Germinal center (tissue), 1 donor: ENCODE results near the gene JAGN1.
"Not testable (repeated sequence)": the region's sequence is repeated elsewhere in the genome, so short reads cannot be mapped to it uniquely, and the experiment has no call there.

ENCODE experiments used
- DNase-seq: peaks from one replicate; pipeline ENCODE4 v3.0.0; 2012; ENCODE audit warnings: mixed read lengths, low spot score

The JAGN1 gene

GRCh38 chr3:9898467-9899241 is 8.2 kb downstream of the JAGN1 start:
- DNase-seq, result no peak

GRCh38 chr3:9899289-9899791 is 8.9 kb downstream of the JAGN1 start:
- DNase-seq, result no peak

GRCh38 chr3:9900965-9901415 is 10.6 kb downstream of the JAGN1 start:
- DNase-seq, result not testable (repeated sequence)

GRCh38 chr3:9901967-9902366 is 11.6 kb downstream of the JAGN1 start:
- no peak for DNase-seq

DNA sequence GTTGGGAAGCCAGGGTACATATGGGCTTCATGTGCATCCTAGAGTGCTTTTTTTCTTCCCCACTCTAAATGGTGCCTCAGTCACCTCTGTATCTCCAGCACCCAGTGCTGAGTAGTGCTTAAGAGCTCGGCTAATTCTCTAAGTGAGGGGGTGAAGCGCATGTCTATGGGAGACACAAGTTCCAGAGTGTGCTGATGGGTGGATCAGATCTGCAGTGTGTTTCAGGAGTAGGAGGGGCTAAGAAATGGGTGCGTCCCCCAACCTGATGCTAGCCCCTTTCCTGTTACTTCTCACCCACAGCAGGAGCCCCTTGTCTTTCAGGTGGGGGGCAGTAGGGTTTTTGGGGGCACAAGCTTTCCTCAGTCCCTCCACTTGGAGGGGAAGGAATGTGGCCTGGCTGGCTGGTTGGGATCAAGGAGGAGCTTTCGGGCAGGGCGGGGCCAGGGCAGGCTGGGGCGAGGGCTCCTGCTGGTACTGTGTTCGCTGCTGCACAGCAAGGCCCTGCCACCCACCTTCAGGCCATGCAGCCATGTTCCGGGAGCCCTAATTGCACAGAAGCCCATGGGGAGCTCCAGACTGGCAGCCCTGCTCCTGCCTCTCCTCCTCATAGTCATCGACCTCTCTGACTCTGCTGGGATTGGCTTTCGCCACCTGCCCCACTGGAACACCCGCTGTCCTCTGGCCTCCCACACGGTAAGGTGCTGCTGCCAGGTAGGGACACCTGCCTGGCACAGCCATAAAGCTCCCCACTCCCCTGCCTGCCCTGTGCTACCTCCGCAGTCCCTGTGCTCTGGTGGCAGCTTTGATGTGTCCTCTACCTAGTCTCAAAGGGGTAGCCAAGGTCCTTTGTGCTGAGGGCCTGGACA is 12.2 kb downstream of the JAGN1 start, which contains the start of gene IL17RE:
Gene IL17RE, plus strand, starts transcription at position 477 of the 866 bp plus-strand sequence. Its CDS starts 85 bp downstream, at position 562.
- no peak for DNase-seq

GRCh38 chr3:9903238-9903624 is 12.8 kb downstream of the JAGN1 start:
- no peak for DNase-seq

DNA sequence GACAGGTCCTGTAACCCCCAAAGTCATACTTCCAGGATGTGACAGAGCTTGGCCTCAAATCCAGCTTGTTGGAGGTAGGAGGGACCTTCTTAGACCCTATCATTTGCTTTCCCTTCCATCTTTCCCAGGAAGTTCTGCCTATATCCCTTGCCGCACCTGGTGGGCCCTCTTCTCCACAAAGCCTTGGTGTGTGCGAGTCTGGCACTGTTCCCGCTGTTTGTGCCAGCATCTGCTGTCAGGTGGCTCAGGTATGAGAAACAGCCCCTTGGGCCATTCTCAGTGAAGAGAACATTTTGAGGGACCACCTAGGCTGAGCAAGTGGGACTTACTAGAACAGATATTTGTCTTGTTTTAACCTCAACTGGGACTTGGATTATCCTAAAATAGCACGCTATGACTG is 13.5 kb downstream of the JAGN1 start:
- no peak for DNase-seq

DNA sequence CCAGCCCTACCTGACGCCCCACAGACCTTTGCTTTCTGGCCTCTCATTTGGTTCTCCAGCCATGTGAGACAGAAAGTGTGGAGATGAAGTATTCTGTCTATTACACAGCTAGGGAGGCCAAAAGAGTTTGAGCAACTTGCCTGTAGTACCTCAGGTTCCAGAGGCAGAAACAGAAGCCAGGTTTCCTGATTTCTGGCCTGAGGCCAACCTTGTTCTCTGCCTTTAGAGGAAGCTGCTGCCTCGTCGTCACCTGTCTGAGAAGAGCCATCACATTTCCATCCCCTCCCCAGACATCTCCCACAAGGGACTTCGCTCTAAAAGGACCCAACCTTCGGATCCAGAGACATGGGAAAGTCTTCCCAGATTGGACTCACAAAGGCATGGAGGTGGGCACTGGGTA is 16.1 kb downstream of the JAGN1 start:
- DNase-seq, result no peak

DNA sequence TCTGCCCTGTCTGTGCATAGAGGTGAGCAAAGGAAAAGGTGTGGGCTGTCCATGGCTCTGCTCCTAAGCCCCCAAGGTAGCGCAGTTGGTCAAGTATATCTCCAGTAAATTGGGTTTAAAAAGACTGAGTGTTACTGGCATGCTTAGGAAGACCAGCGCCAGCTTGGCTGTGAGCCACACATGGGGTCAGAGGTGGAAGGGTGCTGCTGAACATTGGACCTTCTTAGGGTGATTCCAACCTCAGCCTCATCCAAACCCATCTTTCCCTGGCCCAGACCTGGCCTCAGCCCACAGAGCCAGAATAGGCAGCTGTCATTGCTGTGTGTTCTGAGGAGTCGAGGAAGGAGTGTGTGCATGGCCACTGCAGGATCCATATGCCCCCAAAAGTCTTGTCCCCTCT is 17.9 kb downstream of the JAGN1 start:
- no peak for DNase-seq

GRCh38 chr3:9909221-9910013 is 19.0 kb downstream of the JAGN1 start:
- DNase-seq, result no peak

DNA sequence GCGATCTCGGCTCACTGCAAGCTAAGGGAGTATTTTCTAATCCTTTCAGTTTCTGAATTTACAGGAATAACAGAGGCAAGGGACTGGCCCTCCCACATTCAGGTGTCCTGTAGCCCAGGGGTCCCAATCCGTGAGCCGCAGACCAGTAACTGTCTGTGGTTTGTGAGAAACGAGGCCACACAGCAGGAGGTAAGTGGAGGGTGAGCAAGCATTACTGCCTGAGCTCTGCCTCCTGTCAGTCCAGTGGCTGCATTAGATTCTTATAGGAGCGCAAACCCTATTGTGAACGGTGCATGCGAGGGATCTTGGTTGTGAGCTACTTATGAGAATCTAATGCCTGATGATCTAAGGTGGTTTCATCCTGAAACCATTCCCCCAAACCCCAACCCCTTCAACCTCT is 21.5 kb downstream of the JAGN1 start:
- no peak for DNase-seq

GRCh38 chr3:9912294-9912935 is 22.0 kb downstream of the JAGN1 start:
- no peak for DNase-seq

GRCh38 chr3:9913601-9914000 is 23.2 kb downstream of the JAGN1 start:
- no peak for DNase-seq

GRCh38 chr3:9914011-9914410 is 23.6 kb downstream of the JAGN1 start:
- no peak for DNase-seq

- no peak for DNase-seq
Measured at GRCh38 chr3:9914559-9915253, 24.3 kb downstream of the JAGN1 start.

DNA sequence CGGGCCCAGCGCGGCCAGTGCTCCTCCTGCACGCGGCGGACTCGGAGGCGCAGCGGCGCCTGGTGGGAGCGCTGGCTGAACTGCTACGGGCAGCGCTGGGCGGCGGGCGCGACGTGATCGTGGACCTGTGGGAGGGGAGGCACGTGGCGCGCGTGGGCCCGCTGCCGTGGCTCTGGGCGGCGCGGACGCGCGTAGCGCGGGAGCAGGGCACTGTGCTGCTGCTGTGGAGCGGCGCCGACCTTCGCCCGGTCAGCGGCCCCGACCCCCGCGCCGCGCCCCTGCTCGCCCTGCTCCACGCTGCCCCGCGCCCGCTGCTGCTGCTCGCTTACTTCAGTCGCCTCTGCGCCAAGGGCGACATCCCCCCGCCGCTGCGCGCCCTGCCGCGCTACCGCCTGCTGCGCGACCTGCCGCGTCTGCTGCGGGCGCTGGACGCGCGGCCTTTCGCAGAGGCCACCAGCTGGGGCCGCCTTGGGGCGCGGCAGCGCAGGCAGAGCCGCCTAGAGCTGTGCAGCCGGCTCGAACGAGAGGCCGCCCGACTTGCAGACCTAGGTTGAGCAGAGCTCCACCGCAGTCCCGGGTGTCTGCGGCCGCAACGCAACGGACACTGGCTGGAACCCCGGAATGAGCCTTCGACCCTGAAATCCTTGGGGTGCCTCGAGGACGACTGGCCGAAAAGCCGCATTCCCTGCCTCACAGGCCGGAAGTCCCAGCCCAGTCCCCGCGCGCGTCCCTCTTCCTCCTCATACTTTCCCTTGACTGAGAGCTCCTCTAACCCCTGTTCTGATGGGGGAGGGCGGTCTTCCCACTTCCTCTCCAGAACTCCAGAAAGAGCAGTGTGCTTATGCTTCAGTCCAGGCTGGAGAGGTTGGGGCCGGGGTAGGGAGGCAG is 25.1 kb downstream of the JAGN1 start:
- DNase-seq, result no peak

DNA sequence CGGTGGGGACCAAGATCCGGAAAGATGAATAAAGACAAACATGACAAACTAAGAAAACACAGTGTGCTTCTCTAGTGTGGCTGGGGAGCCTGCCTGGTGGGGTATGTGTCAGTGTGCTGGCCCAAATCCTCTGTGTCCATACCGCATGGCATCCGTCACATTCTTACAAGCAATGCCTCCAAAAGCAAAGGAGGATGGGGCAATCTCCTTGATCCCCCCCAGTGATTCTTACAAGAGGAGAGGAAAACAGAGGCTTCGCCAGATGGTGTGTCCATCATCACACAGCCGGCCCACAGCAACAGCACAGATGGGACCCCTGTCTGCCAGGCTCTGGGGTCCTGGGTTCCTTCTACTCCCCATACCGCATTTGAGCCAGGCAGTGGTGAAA is 25.9 kb downstream of the JAGN1 start:
- no peak for DNase-seq

DNA sequence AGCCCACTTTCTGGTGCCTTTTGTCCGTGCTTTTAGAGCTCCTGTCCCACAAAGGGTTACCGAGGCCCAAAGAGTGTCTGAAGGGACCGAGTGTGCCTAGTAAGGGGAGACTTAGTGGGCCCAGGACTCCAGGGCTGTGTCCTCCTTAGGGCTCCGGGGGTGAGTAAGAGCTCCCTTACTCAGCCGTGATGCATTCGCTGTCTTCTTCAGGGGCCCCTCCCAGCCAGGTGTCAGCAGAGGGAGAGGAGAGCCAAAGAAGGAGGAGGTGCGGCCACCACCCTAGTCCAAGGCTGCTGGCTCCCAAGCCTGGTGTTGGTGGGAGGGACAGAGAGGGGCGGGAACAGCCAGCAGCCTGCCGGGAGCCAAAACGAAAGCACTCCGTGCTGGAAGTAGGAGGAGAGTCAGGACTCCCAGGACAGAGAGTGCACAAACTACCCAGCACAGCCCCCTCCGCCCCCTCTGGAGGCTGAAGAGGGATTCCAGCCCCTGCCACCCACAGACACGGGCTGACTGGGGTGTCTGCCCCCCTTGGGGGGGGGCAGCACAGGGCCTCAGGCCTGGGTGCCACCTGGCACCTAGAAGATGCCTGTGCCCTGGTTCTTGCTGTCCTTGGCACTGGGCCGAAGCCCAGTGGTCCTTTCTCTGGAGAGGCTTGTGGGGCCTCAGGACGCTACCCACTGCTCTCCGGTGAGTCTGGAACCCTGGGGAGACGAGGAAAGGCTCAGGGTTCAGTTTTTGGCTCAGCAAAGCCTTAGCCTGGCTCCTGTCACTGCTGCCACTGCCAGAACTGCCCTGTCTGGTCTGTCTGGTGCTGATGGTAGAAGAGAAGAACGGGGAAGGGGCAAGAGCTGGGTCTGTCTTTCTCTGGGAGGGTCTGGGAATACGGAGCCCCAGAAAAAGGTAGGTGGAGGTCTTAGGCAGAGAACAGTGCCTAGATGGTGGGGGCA is 26.6 kb downstream of the JAGN1 start, which contains the start of gene IL17RC:
Gene IL17RC, plus strand, starts transcription at position 365 of the 947 bp plus-strand sequence. Its CDS starts 218 bp downstream, at position 583.
- DNase-seq, result no peak

DNA sequence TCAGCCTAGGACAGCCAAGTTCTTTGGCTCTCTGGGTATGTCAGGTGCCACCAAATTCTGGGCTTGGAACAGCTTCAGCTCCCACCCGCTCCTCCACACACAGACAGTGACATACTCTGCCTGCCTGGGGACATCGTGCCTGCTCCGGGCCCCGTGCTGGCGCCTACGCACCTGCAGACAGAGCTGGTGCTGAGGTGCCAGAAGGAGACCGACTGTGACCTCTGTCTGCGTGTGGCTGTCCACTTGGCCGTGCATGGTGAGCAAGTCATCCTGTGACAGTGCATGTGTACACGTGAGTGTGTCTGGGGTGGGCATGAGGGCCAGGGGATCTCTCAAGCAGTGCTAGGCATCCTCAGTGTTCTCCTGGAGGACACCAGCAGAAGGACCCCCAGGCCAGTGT is 27.4 kb downstream of the JAGN1 start:
- no peak for DNase-seq
